ENCODE data around the gene SYT2. TPM values are rescaled to one million over a fixed set of nuclear protein-coding genes. Genes with fewer than 3 reads are reported as not detected.
"Not testable (repeated sequence)": the region's sequence is repeated elsewhere in the genome, so short reads cannot be mapped to it uniquely, and the experiment has no call there.

The SYT2 gene
- total and polyA plus RNA-seq, 8 donors: under 0.01 to 0.03 (median 0.03) TPM; not detected in 4

GRCh38 chr1:202615501-202616354 lies 94.5 kb downstream of the SYT2 start:
- Histone ChIP-seq H3K36me3 (no peaks in the 10 kb centered on the region), H3K27ac (no peak overlapping the region), H3K4me3 (no peak overlapping the region), H3K4me1 (peaks cover 6 to 9% (median 9%) of the 10 kb centered on the region in 3 donors), H3K9me3 (no peaks in the 10 kb centered on the region), H3K27me3 (no peaks in the 10 kb centered on the region)
- ATAC-seq (peak in 2 of 4 donors; percentile 58 to 66), FAIRE-seq (no peak), DNase-seq (peak in 2 of 6 donors; percentile 26 to 53)
- intact Hi-C loops (cut with DNase I): no loop called here
- no peak for TF ChIP-seq CTCF (IDR thresholded peaks at IDR 0.05)
- 67 to 75% methylated on average over 11 of the region's 11 CpGs for WGBS, 2 donors

GRCh38 chr1:202615208-202615500 lies 95.1 kb downstream of the SYT2 start:
- FAIRE-seq, DNase-seq: not testable (repeated sequence)

GRCh38 chr1:202614363-202615207 lies 95.7 kb downstream of the SYT2 start:
- H3K4me3 ChIP-seq; H3K4me1 ChIP-seq; H3K27ac ChIP-seq; intact Hi-C loops (cut with DNase I); H3K27me3 ChIP-seq; H3K9me3 ChIP-seq; ATAC-seq; FAIRE-seq; H3K36me3 ChIP-seq: not testable (repeated sequence)
- peak in 1 of 6 donors; percentile 15 for DNase-seq
- 89 to 90% methylated on average over 11 of the region's 11 CpGs for WGBS, 2 donors

More at GRCh38 chr1:202615208-202615500, 95.1 kb downstream of the SYT2 start:
- H3K9me3 ChIP-seq; H3K27me3 ChIP-seq; H3K4me3 ChIP-seq; H3K27ac ChIP-seq; intact Hi-C loops (cut with DNase I); H3K4me1 ChIP-seq; ATAC-seq; H3K36me3 ChIP-seq: not testable (repeated sequence)
- 100% methylated on average over 1 of the region's 1 CpG for WGBS, 2 donors

GRCh38 chr1:202613571-202613970 lies 96.7 kb downstream of the SYT2 start:
- ATAC-seq (no peak), FAIRE-seq (no peak), DNase-seq (peak in 1 of 6 donors; percentile 22)
- Histone ChIP-seq H3K4me1 (peaks cover 0 to 2% (median 0%) of the 10 kb centered on the region in 3 donors), H3K9me3 (no peaks in the 10 kb centered on the region), H3K4me3 (no peak overlapping the region), H3K27ac (no peak overlapping the region), H3K27me3 (no peaks in the 10 kb centered on the region), H3K36me3 (no peaks in the 10 kb centered on the region)
- TF ChIP-seq CTCF (IDR thresholded peaks at IDR 0.05): no peak
- 97 to 99% methylated on average over 4 of the region's 4 CpGs for WGBS, 2 donors
- intact Hi-C loops (cut with DNase I): no loop called here

- H3K4me3 ChIP-seq; H3K27me3 ChIP-seq; H3K36me3 ChIP-seq; FAIRE-seq; H3K4me1 ChIP-seq; ATAC-seq; H3K27ac ChIP-seq; DNase-seq; H3K9me3 ChIP-seq; intact Hi-C loops (cut with DNase I): not testable (repeated sequence)
- 92 to 94% methylated on average over 3 of the region's 3 CpGs for WGBS, 2 donors
Observed at GRCh38 chr1:202612036-202612435, 98.2 kb downstream of the SYT2 start.

- no peaks in the 10 kb centered on the region for H3K36me3 ChIP-seq
- H3K27ac ChIP-seq: no peak overlapping the region
- WGBS, 2 donors: 90 to 92% methylated on average over 5 of the region's 5 CpGs
- ATAC-seq (no peak), DNase-seq (no peak), FAIRE-seq (no peak)
- no peaks in the 10 kb centered on the region for H3K4me1 ChIP-seq
- no peaks in the 10 kb centered on the region for H3K9me3 ChIP-seq
- no peak overlapping the region for H3K4me3 ChIP-seq
- no peaks in the 10 kb centered on the region for H3K27me3 ChIP-seq
- no peak for TF ChIP-seq CTCF (IDR thresholded peaks at IDR 0.05)
- intact Hi-C loops (cut with DNase I): no loop called here
Observed at GRCh38 chr1:202605515-202605914, 104.7 kb downstream of the SYT2 start.
